Fibroblast of skin of right biceps (primary cell): ENCODE data around the gene PARM1.

Experiments used
- DNase-seq: peaks from one replicate; pipeline ENCODE4 v3.0.0-alpha.2; 2013

PARM1 gene

GRCh38 chr4:75036046-75036830 is 103.3 kb downstream of the PARM1 start:
- no peak for DNase-seq

GRCh38 chr4:75037252-75037651 is 104.3 kb downstream of the PARM1 start:
- no peak for DNase-seq

- DNase-seq: no peak
Measured at GRCh38 chr4:75038376-75038775, 105.5 kb downstream of the PARM1 start.

DNA sequence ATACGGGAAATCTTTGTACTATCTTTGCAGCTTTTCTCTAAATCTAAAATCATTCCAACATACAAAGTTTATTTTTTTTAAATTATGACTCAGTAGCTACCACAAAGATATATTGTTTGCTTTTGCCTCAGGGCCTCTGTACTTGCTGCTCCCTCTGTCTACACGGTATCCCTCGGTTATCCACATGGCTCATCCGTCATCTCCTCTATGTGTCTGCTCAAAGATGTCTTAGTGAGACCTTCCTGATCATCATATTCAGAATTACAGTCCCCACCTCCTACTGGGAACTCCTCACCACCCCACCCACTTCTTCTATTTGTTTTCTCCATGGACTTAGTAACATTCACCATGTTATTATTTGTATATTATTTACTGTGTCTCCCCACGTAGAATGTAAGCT is 107.8 kb downstream of the PARM1 start:
- DNase-seq: no peak

DNA sequence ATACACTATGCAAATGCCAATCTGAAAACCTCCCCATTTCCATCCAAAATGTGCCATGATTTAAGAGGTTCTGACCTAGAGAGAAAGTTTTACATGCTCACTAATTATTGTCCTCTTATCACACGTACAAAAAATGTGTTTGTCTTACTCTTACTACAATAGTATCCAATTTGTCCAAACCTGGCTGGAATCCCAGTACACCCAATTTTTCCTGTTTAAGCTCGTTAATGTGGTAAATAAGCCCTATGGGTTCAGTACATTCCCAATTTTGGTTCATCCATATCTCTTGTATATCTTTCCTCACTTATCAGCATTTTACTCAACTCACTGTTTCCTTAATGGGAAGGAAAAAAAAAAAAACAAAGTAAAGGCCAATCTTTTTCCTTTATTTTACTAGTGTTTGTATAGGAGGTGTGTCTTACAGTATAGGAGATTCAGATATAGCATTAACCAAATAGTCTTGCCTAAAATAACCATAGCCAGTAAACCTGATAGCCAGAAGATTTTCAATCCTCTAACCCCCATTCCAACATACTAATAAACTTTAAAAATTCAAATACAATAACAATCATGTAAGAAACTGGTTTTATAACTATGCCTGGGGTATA is 109.8 kb downstream of the PARM1 start:
- no peak for DNase-seq

GRCh38 chr4:75046226-75046625 is 113.3 kb downstream of the PARM1 start:
- DNase-seq: no peak

- no peak for DNase-seq
Measured at GRCh38 chr4:75046641-75047040, 113.7 kb downstream of the PARM1 start.

- no peak for DNase-seq
Measured at GRCh38 chr4:75048208-75048879, 115.4 kb downstream of the PARM1 start.

- DNase-seq: no peak
Measured at GRCh38 chr4:75051431-75051830, 118.5 kb downstream of the PARM1 start.

DNA sequence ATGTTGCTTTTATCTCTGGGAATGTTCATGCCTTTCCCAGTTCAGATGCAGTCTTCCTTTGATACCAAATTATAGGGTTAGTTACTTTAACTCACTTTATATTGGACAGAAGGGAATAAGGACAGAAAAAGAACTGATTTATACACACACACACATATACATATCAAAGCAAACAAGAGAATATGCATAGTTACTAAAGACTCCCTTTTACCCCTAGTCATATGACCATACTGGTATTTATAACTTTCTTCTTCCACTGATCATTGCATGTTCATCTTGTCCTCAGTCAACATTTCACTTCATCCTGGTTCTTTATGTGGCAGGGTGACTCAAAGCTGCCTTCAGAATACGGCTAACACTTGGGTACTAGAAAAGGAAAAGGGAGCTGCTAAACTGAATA is 120.4 kb downstream of the PARM1 start:
- DNase-seq: no peak

DNA sequence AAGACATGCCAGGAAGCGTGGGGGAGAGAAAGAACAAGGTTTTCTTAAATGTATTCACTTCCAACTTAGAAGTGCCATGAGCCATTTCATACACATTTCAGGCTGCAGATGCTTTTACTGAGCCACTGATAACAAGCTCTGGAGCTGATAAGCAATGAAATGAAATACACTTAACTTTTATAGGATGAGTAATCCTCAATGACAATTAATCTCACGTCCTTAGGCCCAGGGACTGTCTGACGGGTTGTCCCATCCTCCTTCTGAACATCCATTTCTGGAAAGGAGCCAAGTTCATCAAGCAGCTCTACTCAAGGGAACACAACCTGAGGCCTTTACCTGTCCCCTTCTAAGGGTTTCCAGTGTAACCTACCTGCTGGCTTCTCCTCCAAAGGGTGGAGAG is 121.2 kb downstream of the PARM1 start:
- DNase-seq: no peak

GRCh38 chr4:75056277-75056676 is 123.4 kb downstream of the PARM1 start:
- DNase-seq: no peak

DNA sequence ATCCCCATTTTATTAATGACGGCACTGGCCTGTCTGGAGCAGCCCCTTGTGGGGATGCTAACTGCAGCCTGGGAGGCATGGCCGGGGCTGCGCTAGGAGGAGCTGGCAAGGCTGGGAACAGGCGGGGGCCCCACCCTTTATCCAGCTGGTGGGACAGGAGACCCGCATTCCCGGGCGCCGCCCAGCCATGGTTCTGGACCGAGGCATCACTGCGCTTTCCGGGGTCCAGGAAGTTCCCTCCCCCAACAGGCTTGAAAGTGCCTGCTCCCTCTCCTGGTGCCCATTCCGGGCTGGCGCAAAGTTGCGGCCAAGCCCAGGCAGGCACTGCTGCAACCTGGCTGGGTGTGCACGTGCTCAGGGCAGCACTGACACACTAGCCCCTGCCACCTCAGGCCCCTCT is 124.5 kb downstream of the PARM1 start:
- DNase-seq: no peak

GRCh38 chr4:75058486-75058885 is 125.6 kb downstream of the PARM1 start:
- DNase-seq: no peak

GRCh38 chr4:75063433-75063832 is 130.5 kb downstream of the PARM1 start:
- DNase-seq: no peak

DNA sequence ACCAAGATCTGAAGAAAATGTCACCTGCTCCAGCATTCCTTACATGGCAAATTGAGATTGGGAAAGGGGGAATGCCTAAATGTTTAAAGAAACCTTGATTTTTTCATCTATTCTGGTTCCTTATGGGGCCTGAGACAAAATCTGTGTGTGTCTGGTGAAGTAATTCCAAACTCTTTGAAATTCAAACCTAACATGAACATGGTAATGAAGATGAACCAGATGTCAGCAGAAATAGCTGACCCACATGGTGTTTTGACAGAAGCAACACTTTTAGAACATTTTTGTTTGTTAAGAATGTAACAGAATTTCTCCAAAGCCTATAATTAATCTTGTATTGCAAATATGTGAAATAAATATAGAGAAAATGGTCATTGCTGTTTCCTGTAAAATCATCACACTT is 133.0 kb downstream of the PARM1 start:
- DNase-seq: no peak

DNA sequence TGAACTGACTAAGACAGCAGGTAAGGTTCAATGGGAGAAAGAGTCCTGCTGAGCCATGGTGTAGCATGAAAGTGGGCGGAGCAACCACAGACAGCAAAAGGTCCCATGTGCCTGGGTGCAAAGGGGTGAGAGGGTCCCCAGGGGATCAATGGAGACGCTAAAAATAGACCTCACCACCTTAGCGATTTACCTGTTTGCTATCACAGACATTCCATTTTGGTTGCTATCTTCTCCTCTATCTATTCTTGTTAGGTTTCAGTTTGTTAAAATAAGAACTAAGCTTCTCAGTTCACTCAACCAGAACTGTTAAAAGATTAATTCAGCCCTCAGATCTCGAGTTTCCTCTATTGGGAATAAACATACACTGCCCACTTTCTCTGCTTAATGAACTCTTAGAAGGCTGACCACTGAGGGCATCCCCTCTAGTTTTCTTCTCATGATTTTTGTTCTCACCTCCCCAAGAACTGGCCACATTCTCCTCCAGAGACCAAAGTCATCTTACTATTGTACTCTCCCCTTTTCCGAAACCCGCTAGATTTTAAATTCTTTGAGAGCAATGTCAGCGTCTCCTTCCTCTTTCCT is 136.7 kb downstream of the PARM1 start:
- no peak for DNase-seq

GRCh38 chr4:75071317-75071716 is 138.4 kb downstream of the PARM1 start:
- DNase-seq: no peak

DNA sequence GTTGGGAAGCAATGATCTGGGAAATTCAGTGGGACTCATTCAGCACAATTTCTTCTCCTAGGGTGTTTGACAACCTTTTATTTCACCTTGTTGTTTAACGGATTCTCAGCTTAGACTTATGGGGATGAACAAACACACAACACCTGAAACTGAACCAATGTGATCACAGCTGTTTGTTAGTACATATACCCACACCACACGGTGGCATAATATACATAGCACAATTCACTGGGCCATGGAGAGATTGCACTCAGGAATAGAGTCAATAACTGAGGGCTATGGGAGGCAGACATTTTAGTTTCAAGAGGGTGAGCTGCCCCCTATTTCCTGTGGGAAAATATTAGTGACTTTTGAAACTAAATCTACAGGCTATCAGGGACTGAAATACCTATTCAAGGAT is 148.0 kb downstream of the PARM1 start:
- DNase-seq: no peak

GRCh38 chr4:75081561-75081960 is 148.6 kb downstream of the PARM1 start:
- no peak for DNase-seq

DNA sequence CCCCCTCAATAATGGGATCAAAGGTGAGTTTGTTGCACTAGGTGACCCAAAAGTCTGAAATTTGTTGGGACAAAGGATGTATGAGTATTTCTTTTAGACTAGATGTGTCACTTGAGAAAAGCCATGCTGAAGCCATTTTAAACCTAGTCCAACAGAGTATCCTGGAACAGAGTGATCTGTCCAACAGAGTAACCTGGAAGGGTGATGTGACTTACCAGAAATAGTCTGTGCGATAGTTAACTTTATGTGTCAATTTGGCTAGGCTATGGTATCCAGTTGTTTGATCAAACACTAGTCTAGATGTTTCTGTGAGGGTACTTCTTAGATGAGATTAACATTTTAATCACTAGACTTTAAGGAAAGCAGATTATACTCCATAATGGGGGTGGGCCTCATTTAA is 154.5 kb downstream of the PARM1 start:
- DNase-seq: no peak

GRCh38 chr4:75087865-75088264 is 154.9 kb downstream of the PARM1 start:
- no peak for DNase-seq

GRCh38 chr4:75089206-75089605 is 156.3 kb downstream of the PARM1 start:
- no peak for DNase-seq

GRCh38 chr4:75099321-75099720 is 166.4 kb downstream of the PARM1 start:
- DNase-seq: no peak
